Mesenchymal stem cell (in vitro differentiated cells and primary cell): ENCODE results near the gene PCED1B.
"Not testable (repeated sequence)": the region's sequence is repeated elsewhere in the genome, so short reads cannot be mapped to it uniquely, and the experiment has no call there.

Experiments used
- DNase-seq: peaks from one replicate; pipeline ENCODE4 v3.0.0-alpha.2; 2013
- H2AFZ ChIP-seq: one replicate; pipeline ENCODE4 v1.6.1; 2013; ENCODE audit warnings: low read depth, mild to moderate bottlenecking, control low read depth, inconsistent platforms, low read length, moderate library complexity
- H2AK5ac ChIP-seq: 2 replicates; pipeline ENCODE4 v1.6.1; 2013; ENCODE audit warnings: low read length, moderate library complexity, mild to moderate bottlenecking, inconsistent platforms; ENCODE audit not compliant: severe bottlenecking
- H2BK120ac ChIP-seq: one replicate; pipeline ENCODE4 v1.6.1; 2013; ENCODE audit warnings: low read depth, mild to moderate bottlenecking, inconsistent platforms, low read length, moderate library complexity
- H2BK12ac ChIP-seq, 2 experiments: one replicate each; pipeline ENCODE4 v1.6.1; 2013; ENCODE audit warnings: inconsistent platforms in 2 of 2, low read length in 2 of 2, mild to moderate bottlenecking in 2 of 2, moderate library complexity in 2 of 2, control low read depth in 1 of 2
- H2BK15ac ChIP-seq: one replicate; pipeline ENCODE4 v1.6.1; 2013; ENCODE audit warnings: mild to moderate bottlenecking, low read depth, inconsistent platforms; ENCODE audit not compliant: poor library complexity, severe bottlenecking
- H2BK5ac ChIP-seq: 2 replicates; pipeline ENCODE4 v1.6.1; 2013; ENCODE audit warnings: low read depth, mild to moderate bottlenecking, low read length, control low read depth, inconsistent platforms; ENCODE audit not compliant: poor library complexity, severe bottlenecking
- H3K14ac ChIP-seq, 2 experiments: one replicate each; pipeline ENCODE4 v1.6.1; 2013; ENCODE audit warnings: inconsistent platforms in 2 of 2, low read length in 2 of 2, control low read depth in 1 of 2, mild to moderate bottlenecking in 1 of 2, moderate library complexity in 1 of 2
- H3K18ac ChIP-seq, 2 experiments: one replicate each; pipeline ENCODE4 v1.6.1; 2013; ENCODE audit warnings: inconsistent platforms in 2 of 2, low read length in 2 of 2, control low read depth in 1 of 2, low read depth in 1 of 2, mild to moderate bottlenecking in 1 of 2
- H3K23ac ChIP-seq, 2 experiments: one replicate each; pipeline ENCODE4 v1.6.1; 2013; ENCODE audit warnings: inconsistent platforms in 2 of 2, low read length in 2 of 2, mild to moderate bottlenecking in 2 of 2, moderate library complexity in 2 of 2, control low read depth in 1 of 2
- H3K27ac ChIP-seq: 2 replicates; pipeline ENCODE4 v1.5.1; 2013; ENCODE audit warnings: mild to moderate bottlenecking, moderate library complexity, low read length, control low read depth, inconsistent platforms; ENCODE audit not compliant: poor library complexity, severe bottlenecking
- H3K27me3 ChIP-seq, 2 experiments: 2 replicates each; pipeline versions ENCODE4 v1.6.1 to v1.7.0; 2013; ENCODE audit warnings: low read length in 2 of 2, mild to moderate bottlenecking in 2 of 2, moderate library complexity in 2 of 2, control low read depth in 1 of 2, inconsistent platforms in 1 of 2; ENCODE audit not compliant: control insufficient read depth in 1 of 2, insufficient read depth in 1 of 2
- H3K36me3 ChIP-seq, 2 experiments: 2 replicates each; pipeline versions ENCODE4 v1.6.1 to v1.7.0; 2013; ENCODE audit warnings: low read length in 2 of 2, control low read depth in 1 of 2, inconsistent platforms in 1 of 2, low read depth in 1 of 2, mild to moderate bottlenecking in 1 of 2; ENCODE audit not compliant: insufficient read depth in 2 of 2, control insufficient read depth in 1 of 2
- H3K4ac ChIP-seq, 2 experiments: one replicate each; pipeline ENCODE4 v1.6.1; 2013; ENCODE audit warnings: inconsistent platforms in 2 of 2, low read length in 2 of 2, mild to moderate bottlenecking in 2 of 2, moderate library complexity in 2 of 2, control low read depth in 1 of 2, low read depth in 1 of 2
- H3K4me1 ChIP-seq: 2 replicates; pipeline ENCODE4 v1.6.1; 2013; ENCODE audit warnings: low read depth, low read length, control low read depth; ENCODE audit not compliant: control insufficient read depth, insufficient read depth
- H3K4me2 ChIP-seq: 2 replicates; pipeline ENCODE4 v1.6.1; 2013; ENCODE audit warnings: low read length, mild to moderate bottlenecking, inconsistent platforms; ENCODE audit not compliant: poor library complexity, severe bottlenecking
- H3K4me3 ChIP-seq, 2 experiments: 2 replicates each; pipeline versions ENCODE4 v1.5.1 to v1.7.0; 2013; ENCODE audit warnings: low read length in 2 of 2, mild to moderate bottlenecking in 2 of 2, control low read depth in 1 of 2, low read depth in 1 of 2; ENCODE audit not compliant: insufficient read depth in 1 of 2
- H3K79me1 ChIP-seq: replicated peaks from 2 replicates; pipeline ENCODE4 v1.6.1; 2013; ENCODE audit warnings: mild to moderate bottlenecking, control low read depth, low read length, inconsistent platforms; ENCODE audit not compliant: poor library complexity, severe bottlenecking
- H3K9ac ChIP-seq: 2 replicates; pipeline ENCODE4 v1.7.0; 2013; ENCODE audit warnings: mild to moderate bottlenecking, low read length, moderate library complexity
- H3K9me3 ChIP-seq: 2 replicates; pipeline ENCODE4 v1.7.0; 2013; ENCODE audit warnings: mild to moderate bottlenecking, low read length; ENCODE audit not compliant: control insufficient read depth
- H4K8ac ChIP-seq: one replicate; pipeline ENCODE4 v1.6.1; 2013; ENCODE audit warnings: inconsistent platforms, mild to moderate bottlenecking, low read length, moderate library complexity
- H4K91ac ChIP-seq: one replicate; pipeline ENCODE4 v1.6.1; 2013; ENCODE audit warnings: mild to moderate bottlenecking, low read length, inconsistent platforms
- WGBS: methylation state at CpG from one replicate; pipeline ENCODE4 v1.1.7; 2013; ENCODE audit warnings: mixed read lengths; 5-methylcytosine and 5-hydroxymethylcytosine counted together

The PCED1B gene

DNA sequence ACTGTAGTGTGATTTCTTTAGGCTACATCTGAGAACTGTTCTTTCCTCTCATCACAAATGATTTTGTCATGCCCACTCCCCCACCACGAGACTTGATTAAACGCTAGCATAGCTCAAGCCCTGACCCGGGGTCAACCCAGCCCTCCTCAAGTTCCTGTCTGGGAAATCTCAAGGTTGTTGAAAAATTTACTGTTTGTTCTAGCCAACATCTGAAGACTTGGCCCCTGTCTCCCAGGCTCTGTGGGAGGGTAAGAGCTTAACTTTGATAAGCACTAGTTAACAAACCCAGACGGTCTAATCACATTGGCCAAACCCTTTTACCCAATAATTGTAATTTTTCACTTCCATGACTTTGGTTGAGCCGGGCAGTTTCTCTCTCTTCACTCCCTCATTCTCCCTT lies 86.5 kb downstream of the PCED1B start:
- Histone ChIP-seq H4K8ac (no peak overlapping the region), H2BK15ac (no peak overlapping the region), H2AK5ac (no peak overlapping the region), H2BK12ac (no peak overlapping the region), H3K9ac (no peak overlapping the region), H4K91ac (no peak overlapping the region), H3K4ac (no peak overlapping the region), H3K4me1 (no peaks in the 10 kb centered on the region), H3K79me1 (no peaks in the 10 kb centered on the region), H3K9me3 (peaks cover 2% of the 10 kb centered on the region), H2BK5ac (no peak overlapping the region), H3K23ac (no peak overlapping the region), H3K36me3 (no peaks in the 10 kb centered on the region), H3K27me3 (no peaks in the 10 kb centered on the region), H3K14ac (no peak overlapping the region), H3K4me3 (no peak overlapping the region), H3K27ac (no peak overlapping the region), H2BK120ac (no peak overlapping the region), H3K4me2 (no peak overlapping the region), H2AFZ (no peak overlapping the region), H3K18ac (no peak overlapping the region)
- 13% methylated on average over 4 of the region's 5 CpGs for WGBS
- DNase-seq, result no peak

DNA sequence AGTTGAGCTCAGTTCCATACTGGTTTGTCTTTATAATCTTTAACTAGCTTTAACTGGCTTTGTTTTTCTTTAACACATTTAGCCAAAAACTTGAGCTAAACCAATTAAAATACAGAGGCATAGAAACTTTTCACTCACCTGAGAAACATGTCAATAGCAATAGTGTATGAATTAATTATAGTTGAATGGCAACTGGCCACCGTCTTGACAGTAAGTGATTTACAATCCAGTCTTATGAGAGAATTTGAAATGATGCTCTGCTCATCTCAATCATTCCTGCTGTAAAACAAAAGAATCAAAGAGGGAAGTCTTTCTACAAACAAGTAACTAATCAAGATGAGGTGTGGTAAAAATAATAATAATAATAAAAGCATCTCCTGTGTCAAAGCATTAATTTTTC lies 86.9 kb downstream of the PCED1B start:
- Histone ChIP-seq H4K91ac (no peak overlapping the region), H3K4me2 (no peak overlapping the region), H3K79me1 (no peaks in the 10 kb centered on the region), H3K27ac (no peak overlapping the region), H3K9ac (no peak overlapping the region), H3K23ac (no peak overlapping the region), H2BK5ac (no peak overlapping the region), H2AK5ac (no peak overlapping the region), H2BK12ac (no peak overlapping the region), H2AFZ (no peak overlapping the region), H3K4me1 (no peaks in the 10 kb centered on the region), H3K18ac (no peak overlapping the region), H3K14ac (no peak overlapping the region), H3K9me3 (peaks cover 2% of the 10 kb centered on the region), H2BK120ac (no peak overlapping the region), H3K36me3 (no peaks in the 10 kb centered on the region), H3K4ac (no peak overlapping the region), H3K4me3 (no peak overlapping the region), H2BK15ac (no peak overlapping the region), H4K8ac (no peak overlapping the region), H3K27me3 (no peaks in the 10 kb centered on the region)
- no peak for DNase-seq
- WGBS, result no CpG with 5 or more reads among the region's 1 CpG

DNA sequence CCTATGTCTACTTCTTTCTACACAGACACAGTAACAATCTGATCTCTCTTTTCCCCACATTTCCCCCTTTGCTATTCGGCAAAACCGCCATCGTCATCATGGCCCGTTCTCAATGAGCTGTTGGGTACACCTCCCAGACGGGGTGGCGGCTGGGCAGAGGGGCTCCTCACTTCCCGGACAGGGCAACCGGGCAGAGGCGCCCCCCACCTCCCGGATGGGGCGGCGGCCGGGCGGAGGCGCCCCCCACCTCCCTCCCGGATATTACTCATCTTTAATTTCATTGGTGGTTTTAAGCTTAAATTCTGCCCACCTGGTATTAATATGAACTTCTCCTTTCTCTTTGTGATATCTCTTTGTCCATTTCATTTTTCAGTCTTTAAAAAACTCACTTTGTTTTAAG lies 90.9 kb downstream of the PCED1B start:
- not testable (repeated sequence) for H3K36me3 ChIP-seq, H3K27me3 ChIP-seq, H3K23ac ChIP-seq, H2BK15ac ChIP-seq, H3K14ac ChIP-seq, H3K18ac ChIP-seq, H3K4me1 ChIP-seq, H2BK120ac ChIP-seq, H3K27ac ChIP-seq, H3K4ac ChIP-seq, H2AK5ac ChIP-seq, H3K79me1 ChIP-seq, H3K4me2 ChIP-seq, H3K4me3 ChIP-seq, DNase-seq, H2BK5ac ChIP-seq, H2AFZ ChIP-seq, H4K91ac ChIP-seq, H4K8ac ChIP-seq, H3K9ac ChIP-seq, H2BK12ac ChIP-seq
- peaks cover 12% of the 10 kb centered on the region for H3K9me3 ChIP-seq
- 96% methylated on average over 8 of the region's 16 CpGs for whole genome bisulfite sequencing

DNA sequence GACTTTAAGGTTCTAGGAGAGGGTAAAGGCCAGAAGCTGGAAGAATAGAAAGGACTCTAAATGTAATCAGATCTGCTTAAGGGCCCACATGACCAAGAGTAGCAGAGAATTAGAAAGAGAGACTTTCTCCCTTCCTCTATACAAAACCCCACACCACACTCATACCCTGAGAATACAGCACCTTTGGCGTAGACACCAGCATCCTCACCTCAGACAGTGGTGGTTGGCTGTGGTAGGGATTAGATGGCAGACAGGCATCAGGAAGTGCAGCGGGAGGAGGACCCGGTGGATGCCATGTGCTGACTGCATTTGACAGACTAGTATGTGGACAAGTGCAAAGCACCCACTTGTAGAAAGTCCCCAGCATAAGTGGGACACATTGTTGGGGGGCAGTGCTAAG lies 98.6 kb downstream of the PCED1B start:
- no peak overlapping the region for H3K18ac ChIP-seq
- WGBS, result 100% methylated on average over 3 of the region's 3 CpGs
- H3K14ac ChIP-seq, result no peak overlapping the region
- H2BK5ac ChIP-seq, result no peak overlapping the region
- H3K9me3 ChIP-seq, result no peaks in the 10 kb centered on the region
- no peaks in the 10 kb centered on the region for H3K36me3 ChIP-seq
- H3K27me3 ChIP-seq, result no peaks in the 10 kb centered on the region
- H3K27ac ChIP-seq, result no peak overlapping the region
- no peaks in the 10 kb centered on the region for H3K79me1 ChIP-seq
- H4K8ac ChIP-seq, result no peak overlapping the region
- H3K4me2 ChIP-seq, result no peak overlapping the region
- no peak overlapping the region for H2BK15ac ChIP-seq
- H3K4me3 ChIP-seq, result no peak overlapping the region
- no peak overlapping the region for H4K91ac ChIP-seq
- H3K23ac ChIP-seq, result no peak overlapping the region
- no peaks in the 10 kb centered on the region for H3K4me1 ChIP-seq
- no peak overlapping the region for H3K9ac ChIP-seq
- H2AFZ ChIP-seq, result no peak overlapping the region
- H2AK5ac ChIP-seq, result no peak overlapping the region
- H2BK12ac ChIP-seq, result no peak overlapping the region
- no peak overlapping the region for H3K4ac ChIP-seq
- H2BK120ac ChIP-seq, result no peak overlapping the region
- no peak for DNase-seq
